GM19043 (cell line): ENCODE results near the gene DENND1A.

Experiments used
- ATAC-seq: cut with Tn5 transposase; IDR thresholded peaks from one replicate; pipeline ENCODE4 v1.9.1; 2021; ENCODE audit warnings: low read depth; ENCODE audit not compliant: unreplicated experiment

DENND1A gene

DNA sequence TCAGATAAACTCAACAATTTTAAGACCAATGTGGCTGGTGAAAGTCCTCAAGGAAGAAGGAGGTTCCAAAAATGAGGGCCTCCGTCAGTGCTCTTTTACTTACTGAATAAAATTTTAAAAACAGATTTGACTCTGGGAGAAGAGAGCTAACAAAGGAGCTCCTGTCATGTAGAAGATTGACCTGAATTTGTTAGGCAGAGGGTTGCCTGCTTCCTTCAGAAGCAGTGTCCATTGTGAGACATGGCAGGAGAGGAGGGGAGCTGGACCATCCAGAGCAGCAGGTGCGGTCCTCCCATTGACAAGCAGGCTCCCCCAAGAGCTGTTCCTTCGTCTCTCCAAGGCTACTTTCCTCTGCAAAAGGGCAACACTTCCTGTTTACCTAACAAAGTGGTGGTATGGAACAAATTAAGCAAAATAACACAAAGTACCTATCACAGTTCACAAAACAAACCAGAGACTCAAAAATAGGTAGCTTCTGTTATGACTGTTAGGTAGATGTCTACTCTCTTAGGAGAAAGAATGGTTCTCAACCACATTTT lies 238.1 kb downstream of the DENND1A start:
- no peak for ATAC-seq

DNA sequence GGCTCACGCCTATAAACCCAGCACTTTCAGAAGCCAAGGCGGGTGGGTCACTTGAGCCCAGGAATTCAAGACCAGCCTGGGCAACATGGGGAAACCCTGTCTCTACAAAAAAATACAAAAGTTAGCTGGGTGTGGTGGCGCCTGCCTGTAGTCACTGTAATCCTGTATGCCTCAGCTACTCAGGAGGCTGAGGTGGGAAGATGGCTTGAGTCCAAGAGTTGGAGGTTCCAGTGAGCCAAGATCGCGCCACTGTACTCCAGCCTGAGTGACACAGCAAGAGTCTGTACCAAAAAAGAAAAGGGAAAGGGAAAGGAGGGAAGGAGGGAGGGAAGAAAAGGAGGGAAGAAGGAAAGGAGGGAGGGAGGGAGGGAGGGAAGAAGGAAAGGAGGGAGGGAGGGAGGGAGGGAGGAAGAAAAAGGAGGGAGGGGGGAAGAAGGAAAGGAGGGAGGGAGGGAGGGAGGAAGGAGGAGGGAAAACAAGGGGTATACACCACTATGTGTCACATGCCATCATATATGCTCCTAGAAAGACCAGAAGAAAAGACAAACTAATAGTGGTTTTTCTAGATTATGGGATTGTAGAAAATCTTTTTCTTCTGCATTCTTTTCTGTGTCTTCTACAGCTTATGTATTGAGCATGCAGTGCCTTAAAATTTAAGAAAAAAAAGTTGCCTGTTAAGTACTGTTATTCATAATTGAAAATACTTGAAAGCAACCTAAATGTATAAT lies 240.1 kb downstream of the DENND1A start:
- no peak for ATAC-seq

DNA sequence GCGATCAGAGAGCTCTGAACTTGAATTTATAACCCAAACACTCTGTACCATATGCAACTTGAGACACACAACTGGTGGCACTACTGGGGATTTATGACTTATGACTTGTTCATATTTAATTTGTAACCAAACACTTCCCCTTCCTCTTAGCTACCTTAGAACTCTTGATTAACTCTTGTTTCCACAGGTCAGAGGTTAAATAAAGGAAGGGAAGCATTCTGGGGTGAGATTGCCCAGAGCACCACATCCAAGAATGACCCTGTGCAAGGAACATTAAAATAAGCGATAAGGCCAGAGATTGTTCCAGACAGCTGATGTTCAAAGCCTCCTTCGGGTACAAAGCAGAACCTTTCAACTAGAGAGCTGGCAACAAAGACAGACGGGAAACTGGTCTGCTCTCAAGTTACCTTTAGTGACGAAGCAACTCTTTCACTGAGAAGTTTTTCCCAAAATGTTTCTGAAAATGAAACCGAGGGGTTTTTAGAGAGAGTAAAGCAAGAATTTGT lies 242.6 kb downstream of the DENND1A start:
- ATAC-seq = no peak

DNA sequence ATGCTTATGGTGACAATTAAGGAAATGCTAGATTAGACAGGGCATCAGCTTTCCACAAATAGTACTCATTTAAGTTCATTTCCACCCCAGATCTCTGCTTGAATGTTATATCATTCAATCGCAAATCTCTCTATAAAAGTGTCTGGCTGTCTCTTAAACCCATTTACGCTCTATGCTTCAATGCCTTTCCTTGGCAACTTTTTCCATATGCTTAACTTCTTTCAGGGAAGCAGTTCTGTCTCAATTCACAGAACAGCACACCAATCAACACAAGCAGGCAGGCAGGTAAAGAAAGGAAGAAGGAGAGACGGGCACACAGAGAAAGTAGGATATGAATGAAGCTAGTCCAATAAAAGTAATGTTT lies 243.1 kb downstream of the DENND1A start:
- no peak for ATAC-seq

DNA sequence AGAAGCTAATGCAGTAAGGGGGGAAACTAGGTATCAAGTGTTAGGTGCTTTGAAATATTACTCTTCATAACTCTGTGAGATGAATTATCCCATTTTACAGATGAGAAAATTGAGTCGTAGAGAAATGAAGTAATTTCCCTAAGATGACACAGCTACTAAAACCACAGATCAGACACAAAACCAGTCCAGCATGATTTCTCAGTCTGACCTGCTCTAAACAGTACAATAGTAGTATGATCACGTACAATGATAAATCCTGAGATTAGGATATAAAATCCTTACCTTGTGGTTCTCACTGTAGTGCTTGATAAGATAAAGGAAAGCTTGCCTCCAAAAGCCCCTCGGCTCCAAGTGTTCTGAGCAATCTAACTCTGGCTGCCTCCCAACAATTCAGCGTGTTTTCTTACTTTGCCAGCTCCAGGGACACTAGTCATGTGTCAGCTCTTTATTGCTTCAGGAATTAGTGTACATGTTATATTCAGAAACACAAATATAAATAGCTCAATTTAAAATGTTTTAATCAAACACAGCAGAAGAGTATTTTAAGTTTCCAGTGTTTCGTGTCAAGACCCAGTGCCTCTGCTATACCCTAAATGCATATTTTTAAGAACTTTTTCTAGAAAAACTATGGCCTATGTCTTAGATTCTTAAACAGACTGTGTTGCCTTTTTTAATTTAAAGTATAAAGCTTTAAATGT lies 243.6 kb downstream of the DENND1A start:
- no peak for ATAC-seq

DNA sequence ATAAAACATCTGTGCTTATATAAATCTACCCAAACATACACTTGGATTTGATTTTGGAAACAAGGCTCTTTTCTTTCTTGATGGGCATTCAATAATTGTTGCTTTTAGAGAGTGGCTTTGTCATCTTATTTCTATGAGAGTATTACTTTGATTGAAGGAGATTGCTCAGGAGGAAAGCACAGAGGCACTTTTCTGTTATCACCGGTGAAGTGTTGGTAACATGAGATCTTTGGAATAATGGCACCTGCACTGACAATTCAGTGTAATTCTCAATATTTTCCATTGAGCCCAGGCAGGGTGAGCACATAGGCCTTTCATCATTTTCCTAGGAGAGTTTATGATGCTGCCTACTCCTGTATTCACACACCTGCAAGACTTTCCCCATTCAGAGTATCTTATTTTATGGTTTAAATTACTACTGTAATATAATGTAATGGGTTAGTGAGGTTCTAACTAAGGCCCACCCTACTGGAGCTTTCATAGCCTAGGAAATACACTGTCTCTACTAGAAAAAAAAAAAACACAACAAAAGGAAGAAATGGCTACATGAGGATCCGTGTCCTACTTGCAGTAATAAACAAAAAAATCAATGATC lies 244.3 kb downstream of the DENND1A start:
- ATAC-seq = no peak

DNA sequence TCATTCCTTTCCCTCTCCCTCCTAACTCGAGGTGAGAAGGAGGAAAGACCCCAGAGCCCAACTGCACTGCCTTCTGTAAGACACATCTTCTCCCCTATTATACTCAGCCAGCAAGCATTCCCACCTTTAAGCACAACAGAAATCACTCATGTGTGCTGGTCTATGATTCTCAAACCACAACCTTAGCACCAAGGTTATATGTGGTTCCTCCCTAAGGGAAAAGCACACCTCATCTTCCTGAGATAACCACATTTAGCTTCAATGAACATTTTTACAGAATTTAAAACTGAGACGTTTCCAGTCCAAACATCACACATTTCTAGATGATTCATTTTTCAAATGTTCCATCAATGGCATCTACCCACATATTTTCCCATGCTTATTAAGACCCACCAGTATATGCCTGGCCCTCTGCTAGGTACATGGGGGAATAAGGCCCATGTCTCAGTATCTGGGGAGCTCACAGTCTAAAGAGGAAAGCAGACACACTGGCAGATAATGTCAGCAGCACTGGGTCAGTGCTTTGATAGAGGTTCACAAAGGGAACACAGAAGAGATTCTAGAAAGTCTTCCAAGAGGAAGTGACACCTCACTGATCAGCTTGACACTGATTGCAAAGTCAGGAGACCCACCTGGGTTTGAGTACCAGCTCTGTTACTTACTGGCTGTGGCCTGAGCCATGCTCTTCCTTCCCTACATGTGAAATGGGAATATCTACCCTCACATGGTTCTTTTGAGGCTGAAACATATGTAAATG lies 245.4 kb downstream of the DENND1A start:
- no peak for ATAC-seq

DNA sequence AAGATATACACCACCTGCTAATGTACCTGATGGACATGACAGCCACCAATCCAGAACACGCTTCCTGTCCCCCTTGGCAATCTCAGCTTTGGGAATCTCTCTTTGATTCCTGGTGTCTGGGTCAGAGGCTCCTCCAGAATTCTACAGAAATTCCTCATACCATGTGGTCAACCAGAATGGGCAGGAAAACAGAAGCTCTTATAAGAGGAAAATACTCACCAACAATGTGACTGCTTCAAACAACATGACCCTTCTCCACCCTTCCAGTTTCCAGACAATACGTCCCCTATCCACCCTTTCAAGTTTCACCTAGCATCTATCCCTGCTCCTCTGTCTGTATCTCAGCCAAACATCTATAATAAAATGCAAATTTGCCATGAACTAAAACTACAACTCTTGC lies 247.2 kb downstream of the DENND1A start:
- ATAC-seq = no peak

DNA sequence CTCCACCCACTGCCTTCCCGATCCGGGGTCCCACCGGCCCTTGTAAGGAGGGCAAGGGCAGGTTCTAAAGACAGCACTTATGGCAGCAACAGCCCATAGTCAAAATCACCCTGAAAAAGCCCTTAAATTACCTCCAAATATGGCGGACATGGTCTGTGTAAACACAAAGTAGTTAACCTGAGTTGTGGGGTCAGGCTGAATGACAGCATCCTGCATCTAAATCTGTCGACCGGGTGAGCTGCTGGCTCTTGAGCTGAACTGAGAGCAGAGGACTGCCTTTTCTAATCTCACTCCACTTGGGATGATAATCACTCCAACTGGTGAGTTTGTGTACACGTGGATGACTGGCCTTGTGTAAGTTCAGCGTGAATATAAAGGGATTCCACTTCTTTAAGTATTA lies 249.6 kb downstream of the DENND1A start:
- no peak for ATAC-seq

DNA sequence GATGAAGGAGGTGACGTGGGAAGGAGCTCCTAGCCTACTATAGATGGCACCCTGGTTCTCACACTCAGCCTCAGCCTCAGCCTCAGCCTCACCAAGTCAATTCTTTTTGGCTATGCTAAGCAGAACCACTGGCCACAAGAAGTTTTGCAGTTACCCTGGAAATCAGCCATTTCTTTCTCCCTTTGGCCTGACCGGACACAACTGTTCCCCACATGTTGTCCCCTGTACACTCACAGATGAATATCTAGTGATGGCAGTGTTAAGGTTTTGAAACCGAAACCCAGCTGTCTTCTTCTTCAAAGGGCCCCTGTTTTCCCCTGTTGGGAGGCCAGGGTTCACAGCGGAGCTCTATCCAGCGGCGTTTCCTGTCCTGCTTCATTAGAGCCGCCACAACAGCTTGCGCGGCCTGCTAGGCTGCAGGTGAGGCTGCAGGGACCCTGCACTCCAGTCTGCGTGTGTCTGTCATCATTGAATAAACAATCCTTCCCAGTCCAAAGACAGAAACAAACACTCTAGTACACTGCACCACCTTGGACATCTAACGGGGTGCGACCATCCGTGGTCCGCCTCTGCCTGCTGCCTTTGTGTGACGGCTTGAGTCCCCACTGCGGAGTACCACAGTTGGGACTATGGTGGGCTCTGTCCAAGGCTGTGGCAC lies 250.5 kb downstream of the DENND1A start:
- ATAC-seq = peak; percentile 94

DNA sequence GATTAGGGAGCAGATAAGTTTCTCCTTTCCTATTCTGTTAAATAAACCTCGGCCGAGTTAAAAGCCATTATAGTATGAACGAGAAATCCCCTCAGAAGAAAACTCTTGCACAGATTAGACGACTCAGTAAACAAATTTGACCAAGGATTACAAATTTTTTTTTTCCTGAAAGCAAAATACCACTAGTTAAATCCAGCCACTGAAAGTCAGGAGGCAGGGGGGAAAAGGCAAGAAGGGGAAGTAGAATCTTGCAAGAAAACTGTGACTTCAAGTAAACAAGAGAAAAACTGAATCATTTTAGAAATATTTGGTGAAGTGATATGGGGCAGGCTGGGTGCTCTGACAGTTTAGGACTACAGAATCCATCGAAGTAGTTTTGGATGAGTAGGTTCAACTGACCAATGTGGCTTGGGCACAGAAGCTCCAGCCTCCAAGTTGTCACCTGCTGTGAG lies 251.0 kb downstream of the DENND1A start:
- no peak for ATAC-seq

DNA sequence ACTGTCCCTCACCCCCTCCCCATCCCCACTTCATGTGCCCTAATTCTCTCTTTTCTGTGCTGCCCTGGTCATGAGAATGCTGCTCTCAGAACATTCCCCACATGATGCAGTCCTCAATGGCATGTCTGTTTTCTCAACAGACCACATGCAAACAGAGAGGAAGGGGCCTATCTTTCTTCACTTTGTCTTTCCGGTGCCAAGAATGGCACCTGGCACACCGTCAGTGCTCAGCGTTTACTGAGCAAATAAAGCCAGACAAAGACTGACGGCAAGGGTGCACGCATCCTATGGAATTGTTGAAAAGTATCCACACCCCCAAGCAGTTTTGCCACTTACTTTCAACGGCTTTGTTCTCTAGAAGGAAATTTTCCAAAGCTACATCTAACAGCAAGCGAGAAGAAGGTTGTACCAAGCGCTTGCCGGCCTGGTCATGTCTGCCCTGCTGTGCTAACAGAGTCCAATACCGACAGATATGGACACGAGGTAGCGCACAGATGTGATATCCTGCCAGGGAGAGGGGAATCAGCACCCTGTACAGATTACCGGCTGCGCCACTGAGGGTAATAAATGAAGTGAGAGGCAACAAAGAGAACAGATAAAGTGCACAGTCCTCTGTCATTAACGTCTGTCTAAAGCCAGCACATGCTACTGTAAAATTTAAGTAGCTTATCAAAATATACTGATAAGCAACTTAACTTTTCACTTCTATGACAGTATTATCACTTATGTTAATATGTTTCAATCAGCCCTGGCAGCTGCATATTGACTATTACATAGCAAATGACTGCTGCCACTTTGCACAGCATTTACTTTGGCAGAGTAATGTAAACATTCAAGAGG lies 251.7 kb downstream of the DENND1A start:
- no peak for ATAC-seq

DNA sequence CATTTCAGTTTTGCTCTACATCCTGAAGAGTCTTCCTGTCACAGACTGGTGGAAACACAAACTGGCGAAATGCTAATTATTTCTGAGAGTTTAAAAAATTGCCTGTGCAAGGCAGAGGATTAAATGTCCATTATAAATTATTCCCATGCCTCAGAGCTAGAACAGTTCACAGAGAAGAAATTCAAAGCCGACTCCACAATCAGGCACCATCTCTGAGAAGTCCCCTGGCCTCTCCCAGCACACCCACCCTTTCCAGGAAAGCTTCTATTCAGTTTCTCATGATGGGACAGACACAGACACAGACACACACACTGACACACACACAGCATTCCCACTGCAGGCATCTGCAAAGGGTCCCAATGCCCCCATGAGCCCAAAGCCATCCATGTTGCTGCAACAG lies 253.1 kb downstream of the DENND1A start:
- no peak for ATAC-seq

DNA sequence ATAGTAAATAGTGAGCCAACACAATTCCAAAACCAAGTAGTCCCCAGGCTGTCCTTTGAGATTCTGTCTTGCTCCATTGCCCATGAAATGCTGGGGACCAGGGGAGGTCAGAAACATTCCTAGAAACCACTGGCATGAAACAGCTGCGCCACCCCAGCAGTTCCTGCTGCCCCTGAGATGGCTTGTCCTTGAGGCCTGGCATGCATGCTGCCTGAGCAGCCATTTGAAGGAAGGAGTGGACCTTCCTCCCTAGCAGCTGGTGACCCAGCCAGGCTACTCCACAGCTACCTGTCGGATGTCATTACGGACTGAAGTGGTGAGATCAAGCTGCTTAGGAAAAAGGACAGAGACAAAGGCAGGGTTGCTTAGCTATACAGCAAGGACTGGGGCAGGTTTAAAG lies 260.6 kb downstream of the DENND1A start:
- ATAC-seq = no peak

DNA sequence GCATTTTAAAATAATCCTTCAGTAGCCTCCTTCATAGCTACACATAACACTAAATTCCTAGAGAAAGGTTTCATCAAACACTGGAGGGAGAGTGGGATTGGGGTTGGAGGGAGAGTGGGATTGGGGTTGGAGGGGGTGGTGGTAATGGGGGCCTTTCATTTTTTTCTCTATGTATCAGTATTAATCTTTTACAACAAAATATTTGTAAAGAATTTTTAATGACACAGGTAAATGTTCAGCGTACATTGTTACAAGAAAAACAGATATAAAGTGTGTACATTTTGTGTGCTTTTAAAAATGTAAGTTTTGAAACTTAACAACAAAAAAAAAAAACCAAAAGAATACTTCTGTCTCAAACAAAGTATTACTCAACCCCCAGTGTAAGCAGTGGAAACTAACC lies 266.4 kb downstream of the DENND1A start:
- ATAC-seq = no peak

DNA sequence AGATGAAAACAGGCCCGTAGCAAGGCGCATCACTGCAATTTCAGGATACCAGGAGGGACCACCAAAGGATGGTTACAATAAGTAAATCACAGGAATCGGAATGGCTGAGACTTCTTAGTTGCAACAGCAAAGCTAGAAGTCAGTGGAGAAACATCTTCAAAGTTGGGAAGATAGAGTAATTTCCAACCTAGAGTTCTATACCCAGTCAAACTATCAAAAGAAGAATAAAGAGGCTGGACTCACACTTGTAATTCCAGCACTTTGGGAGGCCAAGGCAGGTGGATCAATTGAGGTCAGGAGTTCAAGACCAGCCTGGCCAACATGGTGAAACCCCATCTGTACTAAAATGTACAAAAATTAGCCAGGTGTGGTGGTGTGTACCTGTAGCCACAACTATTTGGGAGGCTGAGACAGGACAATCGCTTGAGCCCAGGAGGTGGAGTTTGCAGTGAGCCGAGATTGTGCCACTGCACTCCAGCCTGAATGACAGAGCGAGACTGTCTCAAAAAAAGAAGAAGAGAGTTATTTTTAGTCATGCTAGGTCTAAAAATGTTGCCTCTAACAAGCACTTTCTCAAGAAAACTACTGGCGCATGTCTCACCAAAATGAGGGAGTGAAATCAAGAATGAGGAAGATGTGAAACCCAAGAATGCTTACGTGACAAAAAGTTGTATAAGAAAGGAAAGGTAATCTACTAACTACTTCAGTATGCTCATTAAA lies 267.7 kb downstream of the DENND1A start:
- ATAC-seq = no peak

DNA sequence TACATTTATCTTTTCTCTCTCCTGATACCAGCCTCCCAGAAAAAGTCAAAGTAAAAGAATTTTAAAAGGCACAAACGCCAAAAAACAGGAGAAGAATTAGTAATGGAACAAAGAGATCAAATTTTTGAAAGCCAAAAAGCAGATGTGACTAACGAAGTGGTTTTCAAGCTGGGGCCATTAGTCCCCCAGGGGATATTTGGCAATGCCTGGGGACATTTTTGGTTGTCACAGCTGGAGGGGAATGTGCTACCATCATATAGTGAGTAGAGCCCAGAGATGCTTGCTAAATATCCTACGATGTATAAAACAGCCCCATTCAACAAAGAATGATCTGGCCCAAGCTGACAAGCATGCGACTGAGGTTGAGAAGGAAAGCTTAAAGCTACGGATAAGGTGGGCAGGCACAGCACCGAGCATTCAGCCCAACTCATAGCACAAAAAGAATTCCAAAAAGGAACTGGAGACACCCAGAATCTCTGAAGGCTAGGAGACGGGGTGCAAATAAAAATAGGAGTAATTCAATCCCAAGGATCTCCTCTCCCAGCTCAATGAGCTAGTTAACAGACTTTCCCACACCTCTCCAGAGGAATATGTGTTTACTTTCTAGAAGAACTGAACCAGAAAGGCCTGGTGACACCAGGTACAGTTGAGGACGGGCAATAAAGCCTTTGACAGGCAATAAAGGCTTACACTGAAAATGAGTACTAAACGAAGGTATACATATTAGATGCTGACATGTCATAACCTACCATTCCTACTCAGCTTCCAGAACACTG lies 269.0 kb downstream of the DENND1A start:
- ATAC-seq = no peak

DNA sequence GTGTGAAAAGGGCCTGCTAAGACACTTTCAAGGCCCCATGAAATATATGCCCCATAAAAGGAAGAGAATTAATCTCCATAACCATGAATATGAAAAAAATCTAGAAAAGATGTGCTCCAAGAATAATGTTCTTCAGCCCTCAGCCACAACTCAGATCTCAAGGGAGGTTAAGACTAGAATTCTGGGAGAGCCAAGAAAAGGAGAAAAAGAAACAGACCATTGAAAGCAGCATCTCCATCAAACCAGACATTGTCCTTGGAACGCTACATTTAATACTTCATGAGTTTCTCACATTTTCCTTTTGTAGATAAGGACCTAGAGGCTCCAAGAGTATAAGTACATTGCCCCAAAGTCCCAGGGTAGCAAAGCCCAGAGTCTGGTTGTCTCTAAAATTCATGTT lies 270.6 kb downstream of the DENND1A start:
- no peak for ATAC-seq
